ENCODE data around the gene PTPRN2. TPM values are rescaled to one million over a fixed set of nuclear protein-coding genes. Genes with fewer than 3 reads are reported as not detected.

PTPRN2 gene
- total RNA-seq, 1 donor from 2014 or later: 2.4 TPM

- no peaks in the 10 kb centered on the region for H3K36me3 ChIP-seq (ENCODE audit: control insufficient read depth, insufficient read depth, low read length)
- no peaks in the 10 kb centered on the region for H3K27me3 ChIP-seq (ENCODE audit: control insufficient read depth, insufficient read depth, low read length)
- no peak overlapping the region for H3K4me3 ChIP-seq (ENCODE audit: low read depth, low read length)
- TF ChIP-seq CTCF (IDR thresholded peaks at IDR 0.05; ENCODE audit: insufficient read depth, low read length, poor library complexity, severe bottlenecking): no peak
- DNase-seq (ENCODE audit: low read depth): no peak
Observed at GRCh38 chr7:158237672-158238335, 349.8 kb downstream of the PTPRN2 start.

DNA sequence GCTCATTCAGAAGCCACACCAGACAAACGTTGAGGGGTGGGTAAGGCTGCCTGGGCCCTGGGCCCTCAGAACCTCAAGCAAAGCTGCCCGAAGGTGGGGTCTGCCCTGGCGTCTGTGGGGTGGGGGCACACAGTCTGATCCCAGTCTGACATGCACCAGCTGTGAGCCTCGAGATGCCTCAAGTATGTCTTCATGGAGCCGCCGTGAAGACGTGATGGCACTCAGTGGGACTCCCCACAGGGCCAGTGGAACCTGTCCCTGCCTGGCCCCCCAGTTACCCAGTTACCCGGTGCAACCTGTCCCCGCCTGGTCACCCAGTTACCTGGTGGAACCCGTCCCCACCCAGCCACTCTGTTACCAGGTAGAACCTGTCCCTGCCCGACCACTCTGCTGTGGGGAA lies 351.2 kb downstream of the PTPRN2 start:
- Histone ChIP-seq H3K36me3 (ENCODE audit: control insufficient read depth, insufficient read depth, low read length) (no peaks in the 10 kb centered on the region), H3K4me3 (ENCODE audit: low read depth, low read length) (no peak overlapping the region), H3K27me3 (ENCODE audit: control insufficient read depth, insufficient read depth, low read length) (no peaks in the 10 kb centered on the region)
- no peak for DNase-seq (ENCODE audit: low read depth)
- TF ChIP-seq CTCF (IDR thresholded peaks at IDR 0.05; ENCODE audit: insufficient read depth, low read length, poor library complexity, severe bottlenecking): no peak

DNA sequence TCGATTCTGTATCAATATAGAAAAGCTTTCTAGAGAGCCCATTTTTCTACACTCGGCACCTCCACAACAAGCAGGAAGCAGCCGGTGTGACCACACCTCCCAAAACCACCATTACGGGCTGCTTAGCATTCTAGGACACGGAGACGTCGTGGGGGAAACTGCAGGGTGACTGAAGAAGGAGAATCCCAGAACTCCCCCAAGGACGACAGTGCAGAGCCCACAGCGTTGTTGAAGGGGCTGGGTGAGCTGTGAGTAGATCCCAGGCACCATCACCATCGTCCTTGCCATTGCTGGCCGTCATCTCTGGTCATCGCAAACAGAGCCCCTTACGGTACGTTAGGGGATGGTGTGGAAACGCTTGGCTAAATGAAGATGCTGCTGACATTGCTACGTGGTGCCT lies 351.8 kb downstream of the PTPRN2 start:
- Histone ChIP-seq H3K4me3 (ENCODE audit: low read depth, low read length) (no peak overlapping the region), H3K36me3 (ENCODE audit: control insufficient read depth, insufficient read depth, low read length) (no peaks in the 10 kb centered on the region), H3K27me3 (ENCODE audit: control insufficient read depth, insufficient read depth, low read length) (no peaks in the 10 kb centered on the region)
- TF ChIP-seq CTCF (IDR thresholded peaks at IDR 0.05; ENCODE audit: insufficient read depth, low read length, poor library complexity, severe bottlenecking): no peak
- no peak for DNase-seq (ENCODE audit: low read depth)

- H3K27me3 ChIP-seq (ENCODE audit: control insufficient read depth, insufficient read depth, low read length): no peaks in the 10 kb centered on the region
- no peaks in the 10 kb centered on the region for H3K36me3 ChIP-seq (ENCODE audit: control insufficient read depth, insufficient read depth, low read length)
- DNase-seq (ENCODE audit: low read depth): no peak
- TF ChIP-seq CTCF (IDR thresholded peaks at IDR 0.05; ENCODE audit: insufficient read depth, low read length, poor library complexity, severe bottlenecking): no peak
- H3K4me3 ChIP-seq (ENCODE audit: low read depth, low read length): no peak overlapping the region
Observed at GRCh38 chr7:158229945-158230344, 357.7 kb downstream of the PTPRN2 start.

GRCh38 chr7:158228986-158229385 lies 358.6 kb downstream of the PTPRN2 start:
- TF ChIP-seq CTCF (IDR thresholded peaks at IDR 0.05; ENCODE audit: insufficient read depth, low read length, poor library complexity, severe bottlenecking): no peak

DNA sequence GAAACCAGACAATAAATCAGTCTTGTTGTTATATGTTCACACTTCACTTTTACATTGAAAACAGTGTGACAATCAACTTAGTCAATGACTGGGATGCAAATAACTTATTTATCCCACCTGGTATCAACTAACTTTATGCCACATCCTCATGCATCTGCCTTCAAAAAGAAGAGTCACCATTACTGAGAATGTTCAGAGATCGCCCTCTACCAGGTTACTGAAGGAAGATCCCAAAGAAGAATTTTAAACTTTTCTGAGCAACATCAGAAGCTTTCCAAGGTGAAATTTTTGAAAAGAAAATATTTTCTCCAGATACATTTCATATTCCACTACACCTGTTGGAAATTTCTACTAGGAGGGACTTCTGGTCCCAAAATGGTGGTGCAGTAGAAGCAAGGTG lies 359.5 kb downstream of the PTPRN2 start:
- no peak overlapping the region for H3K4me3 ChIP-seq (ENCODE audit: low read depth, low read length)
- no peaks in the 10 kb centered on the region for H3K27me3 ChIP-seq (ENCODE audit: control insufficient read depth, insufficient read depth, low read length)
- DNase-seq (ENCODE audit: low read depth): no peak
- no peaks in the 10 kb centered on the region for H3K36me3 ChIP-seq (ENCODE audit: control insufficient read depth, insufficient read depth, low read length)
- no peak for TF ChIP-seq CTCF (IDR thresholded peaks at IDR 0.05; ENCODE audit: insufficient read depth, low read length, poor library complexity, severe bottlenecking)

More at GRCh38 chr7:158228986-158229385, 358.6 kb downstream of the PTPRN2 start:
- DNase-seq (ENCODE audit: low read depth): no peak
- Histone ChIP-seq H3K36me3 (ENCODE audit: control insufficient read depth, insufficient read depth, low read length) (no peaks in the 10 kb centered on the region), H3K4me3 (ENCODE audit: low read depth, low read length) (no peak overlapping the region), H3K27me3 (ENCODE audit: control insufficient read depth, insufficient read depth, low read length) (no peaks in the 10 kb centered on the region)

Measured in kidney epithelial cell (primary cell).